ENCODE measurements around the gene EDC3. TPM values are rescaled to one million over a fixed set of nuclear protein-coding genes. Genes with fewer than 3 reads are reported as not detected.

Gene EDC3
- total RNA-seq, 4 donors from 2014 or later = 13.0 to 52.4 (median 23.5) TPM

DNA sequence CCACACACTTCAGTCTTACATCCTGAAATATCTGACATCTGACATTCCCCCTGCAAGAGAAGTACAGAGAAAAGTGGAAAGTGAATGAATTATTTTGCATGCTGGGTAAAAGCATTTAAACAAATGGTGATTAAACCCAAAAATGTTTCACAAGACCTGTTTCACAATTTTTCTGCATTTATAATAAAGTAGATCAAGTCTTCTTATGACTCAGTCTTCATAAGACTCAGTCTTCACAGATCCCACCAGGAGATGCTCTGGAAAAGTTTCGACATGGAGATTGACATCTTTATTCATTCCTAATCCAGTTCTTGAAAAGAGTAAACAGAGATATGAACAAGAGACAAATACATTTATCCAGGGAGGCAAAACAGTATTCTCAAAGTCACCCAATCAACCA, 13.2 kb upstream of the EDC3 start:
- no peaks in the 10 kb centered on the region for H3K4me1 ChIP-seq
- DNase-seq (ENCODE audit: low spot score in 2 of 2) = no peak
- TF ChIP-seq POLR2AphosphoS5 (IDR thresholded peaks at IDR 0.05) (no peak), EP300 (IDR thresholded peaks at IDR 0.05) (no peak)
- TF ChIP-seq, protein P1, sequence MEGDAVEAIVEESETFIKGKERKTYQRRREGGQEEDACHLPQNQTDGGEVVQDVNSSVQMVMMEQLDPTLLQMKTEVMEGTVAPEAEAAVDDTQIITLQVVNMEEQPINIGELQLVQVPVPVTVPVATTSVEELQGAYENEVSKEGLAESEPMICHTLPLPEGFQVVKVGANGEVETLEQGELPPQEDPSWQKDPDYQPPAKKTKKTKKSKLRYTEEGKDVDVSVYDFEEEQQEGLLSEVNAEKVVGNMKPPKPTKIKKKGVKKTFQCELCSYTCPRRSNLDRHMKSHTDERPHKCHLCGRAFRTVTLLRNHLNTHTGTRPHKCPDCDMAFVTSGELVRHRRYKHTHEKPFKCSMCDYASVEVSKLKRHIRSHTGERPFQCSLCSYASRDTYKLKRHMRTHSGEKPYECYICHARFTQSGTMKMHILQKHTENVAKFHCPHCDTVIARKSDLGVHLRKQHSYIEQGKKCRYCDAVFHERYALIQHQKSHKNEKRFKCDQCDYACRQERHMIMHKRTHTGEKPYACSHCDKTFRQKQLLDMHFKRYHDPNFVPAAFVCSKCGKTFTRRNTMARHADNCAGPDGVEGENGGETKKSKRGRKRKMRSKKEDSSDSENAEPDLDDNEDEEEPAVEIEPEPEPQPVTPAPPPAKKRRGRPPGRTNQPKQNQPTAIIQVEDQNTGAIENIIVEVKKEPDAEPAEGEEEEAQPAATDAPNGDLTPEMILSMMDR (IDR thresholded peaks at IDR 0.05) = no peak
- no peak overlapping the region for H3K27ac ChIP-seq
- 72% methylated on average over 1 of the region's 1 CpG for WGBS
- no peak overlapping the region for H3K4me3 ChIP-seq
- no peaks in the 10 kb centered on the region for H3K9me3 ChIP-seq
- peaks cover 14% of the 10 kb centered on the region for H3K27me3 ChIP-seq
- H3K36me3 ChIP-seq = no peaks in the 10 kb centered on the region

DNA sequence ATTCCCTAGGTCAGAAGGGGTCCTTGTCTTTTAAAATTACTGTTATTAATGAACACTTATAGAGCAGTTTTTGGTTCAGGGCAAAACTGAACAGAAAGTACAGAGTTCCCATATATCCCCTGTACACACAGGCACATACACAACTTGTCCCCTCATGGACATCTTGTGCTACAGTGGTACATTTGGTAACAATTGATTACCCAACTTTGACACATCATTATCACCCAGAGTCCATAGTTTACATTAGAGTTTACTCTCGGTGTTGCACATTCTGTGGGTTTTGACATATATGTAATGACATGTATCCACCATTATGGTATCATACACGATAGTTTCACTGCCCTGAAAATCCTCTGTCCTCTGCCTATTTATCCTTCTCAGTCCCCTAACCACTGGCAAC, 984 bp upstream of the EDC3 start:
- no peak overlapping the region for H3K27ac ChIP-seq
- DNase-seq (ENCODE audit: low spot score in 2 of 2) = no peak
- TF ChIP-seq EP300 (IDR thresholded peaks at IDR 0.05) (no peak), POLR2AphosphoS5 (IDR thresholded peaks at IDR 0.05) (no peak), POLR2A (IDR thresholded peaks at IDR 0.05) (no peak)
- TF ChIP-seq, protein P1 (IDR thresholded peaks at IDR 0.05) = no peak
- H3K4me3 ChIP-seq = peak overlapping the region; percentile 89
- 72% methylated on average over 2 of the region's 2 CpGs for WGBS
- no peaks in the 10 kb centered on the region for H3K36me3 ChIP-seq
- H3K27me3 ChIP-seq = peaks cover 2% of the 10 kb centered on the region
- peaks cover 19% of the 10 kb centered on the region for H3K4me1 ChIP-seq
- no peaks in the 10 kb centered on the region for H3K9me3 ChIP-seq

DNA sequence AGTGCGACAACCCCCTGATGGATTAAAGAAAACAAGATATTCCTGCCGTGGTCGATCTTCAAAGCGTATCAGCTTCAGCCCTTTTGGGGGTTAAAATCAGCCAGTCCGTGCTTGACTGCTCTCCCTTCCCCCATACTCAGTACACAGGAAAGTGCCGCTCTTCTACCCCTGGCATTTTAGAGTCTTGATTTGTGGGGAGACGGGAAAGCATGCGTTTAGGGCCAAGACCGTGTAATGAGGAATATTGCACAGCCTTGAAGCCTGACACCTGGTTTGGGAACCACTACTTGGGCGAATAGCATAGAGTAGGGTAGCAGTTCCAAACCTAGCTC, 540 bp upstream of the EDC3 start:
- Histone ChIP-seq H3K27me3 (peaks cover 2% of the 10 kb centered on the region), H3K27ac (no peak overlapping the region), H3K36me3 (no peaks in the 10 kb centered on the region), H3K4me3 (peak overlapping the region; percentile 89), H3K4me1 (peaks cover 19% of the 10 kb centered on the region), H3K9me3 (no peaks in the 10 kb centered on the region)
- WGBS = 5% methylated on average over 9 of the region's 10 CpGs
- TF ChIP-seq EP300 (IDR thresholded peaks at IDR 0.05) (no peak), POLR2A (IDR thresholded peaks at IDR 0.05) (no peak), POLR2AphosphoS5 (IDR thresholded peaks at IDR 0.05) (no peak)
- TF ChIP-seq, protein P1 (IDR thresholded peaks at IDR 0.05) = no peak
- DNase-seq (ENCODE audit: low spot score in 2 of 2) = no peak

DNA sequence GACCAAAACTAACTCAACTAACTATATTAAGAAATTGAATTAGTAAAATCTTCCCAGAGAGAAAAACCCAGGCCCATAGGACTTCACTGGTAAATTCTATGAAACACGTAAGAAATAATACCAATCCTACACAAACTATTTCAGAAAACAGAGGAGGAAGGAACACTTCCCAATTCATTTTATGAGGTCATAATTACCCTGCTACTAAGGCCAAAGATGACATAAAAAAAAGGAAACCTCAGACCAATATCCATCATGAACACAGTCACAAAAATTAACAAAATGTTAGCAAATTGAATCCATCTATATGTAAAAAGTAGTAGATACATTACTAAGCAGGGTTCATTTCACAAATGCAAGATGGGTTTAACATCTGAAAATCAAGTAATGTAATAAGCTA, 3.5 kb downstream of the EDC3 start:
- Histone ChIP-seq H3K27me3 (no peaks in the 10 kb centered on the region), H3K9me3 (no peaks in the 10 kb centered on the region), H3K4me1 (peaks cover 19% of the 10 kb centered on the region), H3K36me3 (no peaks in the 10 kb centered on the region), H3K4me3 (no peak overlapping the region), H3K27ac (no peak overlapping the region)
- DNase-seq (ENCODE audit: low spot score in 2 of 2) = no peak
- TF ChIP-seq POLR2AphosphoS5 (IDR thresholded peaks at IDR 0.05) (no peak), EP300 (IDR thresholded peaks at IDR 0.05) (no peak), POLR2A (IDR thresholded peaks at IDR 0.05) (no peak)
- 84% methylated on average over 1 of the region's 1 CpG for WGBS

DNA sequence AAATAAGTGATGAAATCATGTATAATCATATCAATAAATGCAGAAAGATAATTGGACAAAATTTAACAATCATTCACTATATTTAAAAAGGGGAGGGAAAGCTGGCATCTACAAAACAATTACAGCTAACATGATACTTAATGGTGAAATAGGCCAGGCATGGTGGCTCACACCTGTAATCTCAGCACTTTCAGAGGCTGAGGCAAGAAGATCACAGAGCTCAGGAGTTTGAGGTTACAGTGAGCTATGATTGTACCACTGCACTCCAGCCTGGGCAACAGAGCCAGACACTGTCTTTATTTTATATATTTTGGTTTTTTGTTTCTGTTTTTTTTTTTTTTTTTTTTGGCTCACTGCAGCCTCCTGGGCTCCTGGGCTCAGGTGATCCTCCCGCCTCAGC, 12.1 kb downstream of the EDC3 start:
- H3K4me1 ChIP-seq = no peaks in the 10 kb centered on the region
- 90% methylated on average over 1 of the region's 1 CpG for WGBS
- H3K4me3 ChIP-seq = no peak overlapping the region
- no peaks in the 10 kb centered on the region for H3K27me3 ChIP-seq
- peaks cover 22% of the 10 kb centered on the region for H3K36me3 ChIP-seq
- DNase-seq (ENCODE audit: low spot score in 2 of 2) = no peak
- no peak overlapping the region for H3K27ac ChIP-seq
- TF ChIP-seq EP300 (IDR thresholded peaks at IDR 0.05) = no peak
- no peak for TF ChIP-seq POLR2AphosphoS5 (IDR thresholded peaks at IDR 0.05)
- TF ChIP-seq, protein P1 (IDR thresholded peaks at IDR 0.05) = no peak
- no peak for TF ChIP-seq POLR2A (IDR thresholded peaks at IDR 0.05)
- H3K9me3 ChIP-seq = no peaks in the 10 kb centered on the region

DNA sequence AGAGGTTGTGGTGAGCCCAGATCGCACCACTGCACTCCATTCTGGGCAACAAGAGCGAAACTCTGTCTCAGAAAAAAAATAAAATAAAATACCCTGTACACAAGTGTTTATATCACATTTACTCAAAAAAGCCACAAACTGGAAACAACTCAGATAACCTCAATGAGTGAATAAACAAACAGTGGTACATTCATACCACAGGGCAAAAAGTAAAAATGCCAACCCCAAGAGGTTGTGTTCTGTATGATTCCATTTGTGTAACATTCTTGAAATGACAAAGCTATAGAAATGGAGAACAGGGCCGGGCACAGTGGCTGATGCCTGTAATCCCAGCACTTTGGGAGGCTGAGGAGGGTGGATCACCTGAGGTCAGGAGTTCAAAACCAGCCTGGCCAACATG, 12.9 kb downstream of the EDC3 start:
- Histone ChIP-seq H3K4me1 (no peaks in the 10 kb centered on the region), H3K9me3 (no peaks in the 10 kb centered on the region), H3K36me3 (peaks cover 22% of the 10 kb centered on the region), H3K27ac (no peak overlapping the region), H3K4me3 (no peak overlapping the region), H3K27me3 (no peaks in the 10 kb centered on the region)
- no peak for TF ChIP-seq POLR2AphosphoS5 (IDR thresholded peaks at IDR 0.05)
- no peak for TF ChIP-seq EP300 (IDR thresholded peaks at IDR 0.05)
- TF ChIP-seq POLR2A (IDR thresholded peaks at IDR 0.05) = no peak
- TF ChIP-seq, protein P1 (IDR thresholded peaks at IDR 0.05) = no peak
- DNase-seq (ENCODE audit: low spot score in 2 of 2) = no peak
- WGBS = 94% methylated on average over 3 of the region's 3 CpGs
